ENCODE results near the gene ZMYM2. TPM values are rescaled to one million over a fixed set of nuclear protein-coding genes. Genes with fewer than 3 reads are reported as not detected.
A peak's percentile ranks its signal among the peaks of the same experiment; 100 is the strongest.

The ZMYM2 gene
- total and polyA plus RNA-seq, 7 donors, result 6.7 to 42.8 (median 25.4) TPM

GRCh38 chr13:20136781-20137703 lies 178.5 kb downstream of the ZMYM2 start:
- peak overlapping the region; percentile 21 for H3K4me3 ChIP-seq

GRCh38 chr13:20137875-20138274 lies 179.3 kb downstream of the ZMYM2 start:
- DNase-seq, result no peak
- ATAC-seq, result no peak
- no peak overlapping the region for H3K4me3 ChIP-seq
- no peaks in the 10 kb centered on the region for H3K36me3 ChIP-seq (ENCODE audit: insufficient read depth in 1 of 2, low read depth in 1 of 2)
- intact Hi-C loops (cut with DNase I), result no loop called here
- no peaks in the 10 kb centered on the region for H3K9me3 ChIP-seq
- H3K27ac ChIP-seq, result no peak overlapping the region
- H3K4me1 ChIP-seq, result peaks cover 15% of the 10 kb centered on the region
- peaks cover 0 to 76% (median 2%) of the 10 kb centered on the region in 3 donors for H3K27me3 ChIP-seq (ENCODE audit: insufficient read depth in 3 of 3, low read length in 2 of 3)
- WGBS, 3 donors, result 64 to 83% (median 75%) methylated on average over 2 of the region's 2 CpGs
- no peak for TF ChIP-seq CTCF (IDR thresholded peaks at IDR 0.05)

More at GRCh38 chr13:20136781-20137703, 178.5 kb downstream of the ZMYM2 start:
- peak; percentile 6 for TF ChIP-seq CTCF (IDR thresholded peaks at IDR 0.05)
- WGBS, 3 donors, result 30 to 37% (median 31%) methylated on average over 49 to 56 of the region's 56 CpGs
- ATAC-seq (peak in 2 of 4 donors; percentile 58 to 67), DNase-seq (no peak)
- no peak overlapping the region for H3K27ac ChIP-seq
- peaks cover 15% of the 10 kb centered on the region for H3K4me1 ChIP-seq
- H3K27me3 ChIP-seq (ENCODE audit: insufficient read depth in 3 of 3, low read length in 2 of 3), result peaks cover 0 to 70% (median 2%) of the 10 kb centered on the region in 3 donors
- intact Hi-C loops (cut with DNase I), result no loop called here
- H3K9me3 ChIP-seq, result no peaks in the 10 kb centered on the region
- no peaks in the 10 kb centered on the region for H3K36me3 ChIP-seq (ENCODE audit: insufficient read depth in 1 of 2, low read depth in 1 of 2)

DNA sequence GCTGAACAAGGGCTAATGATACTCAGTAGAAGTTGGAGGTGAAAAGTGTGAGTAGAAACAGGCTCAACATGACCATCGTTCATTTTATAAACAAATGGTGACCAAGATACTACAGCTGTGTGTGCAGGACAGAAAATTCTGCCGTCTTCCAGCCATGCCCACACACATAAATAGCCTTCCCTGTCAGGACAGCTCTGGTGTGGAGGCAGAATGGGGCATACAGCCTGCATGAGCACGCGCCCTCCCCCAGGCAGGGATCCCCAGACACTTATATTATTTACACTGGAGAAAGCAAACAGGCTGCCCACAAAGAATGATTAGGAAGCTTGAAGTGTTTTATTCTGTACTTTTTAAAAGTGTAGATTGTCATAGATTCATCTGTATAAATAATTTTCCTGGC lies 182.0 kb downstream of the ZMYM2 start:
- intact Hi-C loops (cut with DNase I), result no loop called here
- DNase-seq (no peak), ATAC-seq (peak in 1 of 4 donors; percentile 45)
- no peaks in the 10 kb centered on the region for H3K36me3 ChIP-seq (ENCODE audit: insufficient read depth in 1 of 2, low read depth in 1 of 2)
- no peak overlapping the region for H3K4me3 ChIP-seq
- no peaks in the 10 kb centered on the region for H3K9me3 ChIP-seq
- H3K27me3 ChIP-seq (ENCODE audit: insufficient read depth in 3 of 3, low read length in 2 of 3), result peaks cover 0 to 62% (median 3%) of the 10 kb centered on the region in 3 donors
- 55 to 83% (median 80%) methylated on average over 4 of the region's 4 CpGs for WGBS, 3 donors
- H3K4me1 ChIP-seq, result peaks cover 15% of the 10 kb centered on the region
- no peak overlapping the region for H3K27ac ChIP-seq
- TF ChIP-seq CTCF (IDR thresholded peaks at IDR 0.05), result no peak

Other genes starting within 250 kb of the ZMYM2 start
- 10 to 100 TPM; 24.8 to 39.8 (median 31.2) TPM for gene PSPC1, start 175.8 kb upstream of the ZMYM2 start, total RNA-seq
- 10 to 100 TPM; 18.1 to 24.8 (median 23.6) TPM for gene PSPC1, start 175.8 kb upstream of the ZMYM2 start, polyA plus RNA-seq
- gene ZMYM5, start 95.1 kb upstream of the ZMYM2 start, total RNA-seq, result 1 to 10 TPM; 5.5 to 8.0 (median 6.1) TPM
- gene ZMYM5, start 95.1 kb upstream of the ZMYM2 start, polyA plus RNA-seq, result 1 to 10 TPM; 3.2 to 7.6 (median 5.6) TPM
- gene GJA3, start 202.3 kb downstream of the ZMYM2 start, total RNA-seq, result under 1 TPM in 1 of 4 donors, not detected in 3; 0.06 TPM
- under 1 TPM in 1 of 3 donors, not detected in 2; 0.01 TPM for gene GJA3, start 202.3 kb downstream of the ZMYM2 start, polyA plus RNA-seq
- gene GJB2, start 234.2 kb downstream of the ZMYM2 start, total RNA-seq, result under 1 TPM in 2 of 4 donors, not detected in 2; 0.11 to 0.26 TPM
- gene GJB2, start 234.2 kb downstream of the ZMYM2 start, polyA plus RNA-seq, result under 1 TPM; 0.07 to 0.47 (median 0.26) TPM

Measured in psoas muscle (tissue), 8 donors.